Activated naive CD4-positive, alpha-beta T cell treated with anti-CD3 and anti-CD28 coated beads for 36 hours (primary cell): Measurements from ENCODE around the gene CARM1. TPM values are rescaled to one million over a fixed set of nuclear protein-coding genes. Genes with fewer than 3 reads are reported as not detected.

Experiments
- CTCF ChIA-PET: fragments of 350-600 bp; sonication (Branson Sonifier 250); formaldehyde crosslinking; loops from one replicate; lab custom pipeline; 2021; ENCODE audit warnings: antibody characterized with exemption; lab: Charles Lee
- DNase-seq: peaks from one replicate; pipeline ENCODE4 v3.0.0-alpha.2; 2020
- H3K27ac Mint-ChIP-seq: one replicate; pipeline ENCODE4 v1.8.0; 2021; ENCODE audit warnings: mild to moderate bottlenecking, mixed read lengths
- H3K27me3 Mint-ChIP-seq: one replicate; pipeline ENCODE4 v1.8.0; 2021; ENCODE audit warnings: low read depth, mixed read lengths
- H3K36me3 Mint-ChIP-seq: one replicate; pipeline ENCODE4 v1.8.0; 2021; ENCODE audit warnings: low read depth, mixed read lengths
- H3K4me1 Mint-ChIP-seq: one replicate; pipeline ENCODE4 v1.8.0; 2021; ENCODE audit warnings: low read depth, mixed read lengths
- H3K4me3 Mint-ChIP-seq: one replicate; pipeline ENCODE4 v1.8.0; 2021; ENCODE audit warnings: mild to moderate bottlenecking, moderate library complexity, mixed read lengths
- H3K9me3 Mint-ChIP-seq: one replicate; pipeline ENCODE4 v1.8.0; 2021; ENCODE audit warnings: mixed read lengths
- intact Hi-C: fragments of 100-400 bp; cut with micrococcal nuclease; formaldehyde crosslinking; loops from one replicate; pipeline ENCODE4 v1.15.1; 2023
- total RNA-seq, 2 experiments: library from RNA; stranded (reverse); gene quantifications; one replicate each; pipeline ENCODE4 v1.2.3, GENCODE V29; 2021

CARM1 gene
- total RNA-seq = 10 to 100 TPM; 88.4 to 89.3 TPM

GRCh38 chr19:10870955-10871603, at the start of gene CARM1:
Gene CARM1 (plus strand): TSS chr19:10871553. CDS start chr19:10871703, 150 bp downstream.
- intact Hi-C loops = loop anchor here (1.0 to 2.0 kb wide), 8 partner anchors 35 to 503 kb away; partner anchors contain the start of genes CDKN2D, ILF3, SWSAP1 and TIMM29
- peak; percentile 99 for DNase-seq
- Mint-ChIP-seq H3K9me3 (no peaks in the 10 kb centered on the region), H3K36me3 (peaks cover 1% of the 10 kb centered on the region), H3K27ac (peak within 1 kb of the TSS; percentile 93), H3K27me3 (no peaks in the 10 kb centered on the region), H3K4me1 (peaks cover 31% of the 10 kb centered on the region), H3K4me3 (peak within 1 kb of the TSS; percentile 85)
- CTCF ChIA-PET = interaction anchor here (0.6 to 1.0 kb wide), 8 partner anchors 12 to 222 kb away, joined by 3 to 5 read pairs (median 3); partner anchors contain the start of gene TMED1

- H3K27ac Mint-ChIP-seq = no peak overlapping the region
- H3K4me3 Mint-ChIP-seq = no peak overlapping the region
- intact Hi-C loops = no loop called here
- DNase-seq = no peak
- H3K9me3 Mint-ChIP-seq = no peaks in the 10 kb centered on the region
- H3K4me1 Mint-ChIP-seq = no peaks in the 10 kb centered on the region
- H3K27me3 Mint-ChIP-seq = no peaks in the 10 kb centered on the region
- CTCF ChIA-PET = interaction anchor here (0.6 to 1.0 kb wide), 2 partner anchors 30 to 401 kb away, joined by 3 to 4 read pairs; no protein-coding TSS in a partner anchor
- H3K36me3 Mint-ChIP-seq = peaks cover 18% of the 10 kb centered on the region
Observed at GRCh38 chr19:10823690-10824089, 47.7 kb upstream of the CARM1 start.

- Mint-ChIP-seq H3K9me3 (no peaks in the 10 kb centered on the region), H3K36me3 (peaks cover 6% of the 10 kb centered on the region), H3K27ac (no peak overlapping the region), H3K4me3 (no peak overlapping the region), H3K4me1 (no peaks in the 10 kb centered on the region), H3K27me3 (no peaks in the 10 kb centered on the region)
- CTCF ChIA-PET = interaction anchor here (0.7 kb wide), 1 partner anchor 38 kb away, joined by 3 read pairs; no protein-coding TSS in a partner anchor
- intact Hi-C loops = no loop called here
- DNase-seq = no peak
Observed at GRCh38 chr19:10826231-10826630, 45.1 kb upstream of the CARM1 start.

- H3K27ac Mint-ChIP-seq = no peak overlapping the region
- intact Hi-C loops = no loop called here
- CTCF ChIA-PET = interaction anchor here (0.7 kb wide), 2 partner anchors 37 to 125 kb away, joined by 3 read pairs; no protein-coding TSS in a partner anchor
- H3K9me3 Mint-ChIP-seq = no peaks in the 10 kb centered on the region
- no peak for DNase-seq
- peaks cover 6% of the 10 kb centered on the region for H3K36me3 Mint-ChIP-seq
- H3K4me1 Mint-ChIP-seq = no peaks in the 10 kb centered on the region
- H3K4me3 Mint-ChIP-seq = no peak overlapping the region
- no peaks in the 10 kb centered on the region for H3K27me3 Mint-ChIP-seq
Observed at GRCh38 chr19:10826846-10827245, 44.5 kb upstream of the CARM1 start.

GRCh38 chr19:10828981-10829821, 42.2 kb upstream of the CARM1 start:
- no peak overlapping the region for H3K27ac Mint-ChIP-seq
- H3K4me3 Mint-ChIP-seq = no peak overlapping the region
- DNase-seq = peak; percentile 44
- H3K9me3 Mint-ChIP-seq = no peaks in the 10 kb centered on the region
- CTCF ChIA-PET = interaction anchor here (0.6 to 1.8 kb wide), 5 partner anchors 36 to 183 kb away, joined by 3 to 6 read pairs (median 4); partner anchors contain the start of gene DNM2
- H3K4me1 Mint-ChIP-seq = no peaks in the 10 kb centered on the region
- H3K27me3 Mint-ChIP-seq = no peaks in the 10 kb centered on the region
- intact Hi-C loops = no loop called here
- peaks cover 8% of the 10 kb centered on the region for H3K36me3 Mint-ChIP-seq

- H3K4me3 Mint-ChIP-seq = no peak overlapping the region
- H3K4me1 Mint-ChIP-seq = no peaks in the 10 kb centered on the region
- CTCF ChIA-PET = no interaction called here
- intact Hi-C loops = no loop called here
- no peaks in the 10 kb centered on the region for H3K9me3 Mint-ChIP-seq
- no peak for DNase-seq
- H3K27me3 Mint-ChIP-seq = no peaks in the 10 kb centered on the region
- no peak overlapping the region for H3K27ac Mint-ChIP-seq
- peaks cover 7% of the 10 kb centered on the region for H3K36me3 Mint-ChIP-seq
Observed at GRCh38 chr19:10829967-10830366, 41.4 kb upstream of the CARM1 start.

GRCh38 chr19:10830370-10830769, 41.0 kb upstream of the CARM1 start:
- no peak overlapping the region for H3K4me3 Mint-ChIP-seq
- H3K4me1 Mint-ChIP-seq = peaks cover under 1% of the 10 kb centered on the region
- H3K27ac Mint-ChIP-seq = no peak overlapping the region
- H3K27me3 Mint-ChIP-seq = no peaks in the 10 kb centered on the region
- intact Hi-C loops = no loop called here
- no peaks in the 10 kb centered on the region for H3K9me3 Mint-ChIP-seq
- CTCF ChIA-PET = interaction anchor here (0.8 kb wide), 1 partner anchor 34 kb away, joined by 3 read pairs; no protein-coding TSS in a partner anchor
- DNase-seq = no peak
- H3K36me3 Mint-ChIP-seq = peaks cover 6% of the 10 kb centered on the region

GRCh38 chr19:10830931-10831779, 40.2 kb upstream of the CARM1 start:
- H3K4me1 Mint-ChIP-seq = peaks cover 3% of the 10 kb centered on the region
- CTCF ChIA-PET = interaction anchor here (0.5 to 0.8 kb wide), 2 partner anchors 33 to 130 kb away, joined by 3 read pairs; no protein-coding TSS in a partner anchor
- H3K27me3 Mint-ChIP-seq = no peaks in the 10 kb centered on the region
- H3K9me3 Mint-ChIP-seq = no peaks in the 10 kb centered on the region
- H3K4me3 Mint-ChIP-seq = no peak overlapping the region
- intact Hi-C loops = no loop called here
- no peak for DNase-seq
- no peak overlapping the region for H3K27ac Mint-ChIP-seq
- peaks cover 8% of the 10 kb centered on the region for H3K36me3 Mint-ChIP-seq

- Mint-ChIP-seq H3K36me3 (peaks cover 8% of the 10 kb centered on the region), H3K4me3 (no peak overlapping the region), H3K4me1 (peaks cover 14% of the 10 kb centered on the region), H3K27me3 (no peaks in the 10 kb centered on the region), H3K9me3 (peaks cover 4% of the 10 kb centered on the region), H3K27ac (no peak overlapping the region)
- CTCF ChIA-PET = no interaction called here
- intact Hi-C loops = no loop called here
- DNase-seq = no peak
Observed at GRCh38 chr19:10831987-10832938, 39.1 kb upstream of the CARM1 start.

- CTCF ChIA-PET = no interaction called here
- Mint-ChIP-seq H3K4me3 (no peak overlapping the region), H3K36me3 (peaks cover 8% of the 10 kb centered on the region), H3K27me3 (no peaks in the 10 kb centered on the region), H3K4me1 (peaks cover 14% of the 10 kb centered on the region), H3K27ac (no peak overlapping the region), H3K9me3 (peaks cover 4% of the 10 kb centered on the region)
- intact Hi-C loops = no loop called here
- no peak for DNase-seq
Observed at GRCh38 chr19:10832939-10833296, 38.4 kb upstream of the CARM1 start.
